GM06990 (cell line): ENCODE data around the gene CCNT1.

Source experiments
- DNase-seq: peaks from one replicate; pipeline ENCODE4 v3.0.0-alpha.2; 2011; ENCODE audit not compliant: insufficient read length; ENCODE audit errors: extremely low read depth
- H3K27me3 ChIP-seq: replicated peaks from 2 replicates; pipeline ENCODE4 v1.6.0; 2011; ENCODE audit warnings: low read length; ENCODE audit not compliant: control insufficient read depth, insufficient read depth
- H3K36me3 ChIP-seq: 2 replicates; pipeline ENCODE4 v1.5.1; 2011; ENCODE audit warnings: low read length; ENCODE audit not compliant: control insufficient read depth, insufficient read depth
- H3K4me3 ChIP-seq: replicated peaks from 2 replicates; pipeline ENCODE4 v1.5.1; 2011; ENCODE audit warnings: low read depth, mild to moderate bottlenecking, control low read depth, low read length
- TF ChIP-seq, protein P1 (sequence below): IDR thresholded peaks from 2 replicates; pipeline ENCODE4 v1.5.1; 2011; ENCODE audit warnings: low read length, control low read depth, mild to moderate bottlenecking, inconsistent platforms; ENCODE audit not compliant: insufficient read depth, poor library complexity, severe bottlenecking

Gene CCNT1

DNA sequence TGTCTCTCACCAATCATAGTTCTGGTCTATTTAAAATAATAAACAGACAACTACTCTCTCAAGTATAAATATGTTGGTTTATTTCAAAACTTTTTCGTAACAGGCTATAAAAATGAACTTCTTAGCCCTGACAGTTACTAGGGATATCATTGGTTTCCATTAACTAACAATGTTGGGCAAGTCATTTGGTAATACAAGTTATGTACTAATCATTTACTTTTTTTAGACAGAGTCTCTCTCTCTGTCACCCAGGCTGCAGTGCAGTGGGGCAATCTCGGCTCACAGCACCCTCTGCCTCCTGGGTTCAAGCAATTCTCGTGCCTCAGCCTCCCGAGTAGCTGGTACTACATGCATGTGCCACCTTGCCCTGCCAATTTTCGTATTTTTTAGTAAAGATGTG lies 19.9 kb downstream of the CCNT1 start:
- DNase-seq: no peak
- TF ChIP-seq, protein P1, sequence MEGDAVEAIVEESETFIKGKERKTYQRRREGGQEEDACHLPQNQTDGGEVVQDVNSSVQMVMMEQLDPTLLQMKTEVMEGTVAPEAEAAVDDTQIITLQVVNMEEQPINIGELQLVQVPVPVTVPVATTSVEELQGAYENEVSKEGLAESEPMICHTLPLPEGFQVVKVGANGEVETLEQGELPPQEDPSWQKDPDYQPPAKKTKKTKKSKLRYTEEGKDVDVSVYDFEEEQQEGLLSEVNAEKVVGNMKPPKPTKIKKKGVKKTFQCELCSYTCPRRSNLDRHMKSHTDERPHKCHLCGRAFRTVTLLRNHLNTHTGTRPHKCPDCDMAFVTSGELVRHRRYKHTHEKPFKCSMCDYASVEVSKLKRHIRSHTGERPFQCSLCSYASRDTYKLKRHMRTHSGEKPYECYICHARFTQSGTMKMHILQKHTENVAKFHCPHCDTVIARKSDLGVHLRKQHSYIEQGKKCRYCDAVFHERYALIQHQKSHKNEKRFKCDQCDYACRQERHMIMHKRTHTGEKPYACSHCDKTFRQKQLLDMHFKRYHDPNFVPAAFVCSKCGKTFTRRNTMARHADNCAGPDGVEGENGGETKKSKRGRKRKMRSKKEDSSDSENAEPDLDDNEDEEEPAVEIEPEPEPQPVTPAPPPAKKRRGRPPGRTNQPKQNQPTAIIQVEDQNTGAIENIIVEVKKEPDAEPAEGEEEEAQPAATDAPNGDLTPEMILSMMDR: no peak
- Histone ChIP-seq H3K4me3 (no peak overlapping the region), H3K27me3 (no peaks in the 10 kb centered on the region), H3K36me3 (peaks cover 3% of the 10 kb centered on the region)

DNA sequence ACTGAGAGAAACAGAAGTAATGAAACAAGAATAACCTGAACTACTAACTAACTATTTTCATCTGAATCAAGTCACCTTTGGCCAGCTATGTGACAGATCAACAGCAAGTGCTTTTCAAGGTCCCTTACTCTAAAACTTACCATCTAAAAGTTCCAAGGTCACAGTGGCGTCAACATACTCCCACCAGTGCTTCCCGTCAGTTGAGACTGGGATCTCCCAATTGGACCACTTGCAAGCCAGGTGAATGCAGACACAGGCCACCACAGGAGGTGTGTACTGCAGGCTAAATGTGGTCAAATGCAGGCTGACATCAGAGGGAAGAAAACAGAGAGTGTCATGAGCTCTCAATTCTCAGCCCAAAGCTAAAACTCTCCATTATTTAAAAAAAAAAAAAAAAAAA lies 20.6 kb downstream of the CCNT1 start:
- no peak for DNase-seq
- Histone ChIP-seq H3K4me3 (no peak overlapping the region), H3K36me3 (peaks cover 5% of the 10 kb centered on the region), H3K27me3 (no peaks in the 10 kb centered on the region)
- TF ChIP-seq, protein P1: no peak

DNA sequence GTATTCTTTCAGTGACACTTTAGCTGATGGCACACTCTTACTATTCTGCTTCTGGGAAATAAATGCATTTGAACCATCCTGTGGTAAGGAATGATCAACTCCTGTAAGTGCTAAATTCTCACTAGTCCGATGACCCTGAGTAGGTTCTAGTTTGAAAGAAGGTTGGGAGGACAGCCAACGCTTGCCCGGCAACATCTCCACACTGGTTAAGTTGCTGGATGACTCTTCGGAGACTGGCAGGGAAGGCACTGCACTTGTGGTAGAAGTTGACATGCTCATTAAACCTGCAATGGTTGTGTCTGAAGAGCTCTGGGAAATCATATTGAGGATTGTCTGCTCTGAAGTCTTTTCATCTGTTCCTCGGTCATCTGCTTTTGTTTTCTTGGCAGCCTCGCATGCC lies 22.5 kb downstream of the CCNT1 start:
- TF ChIP-seq, protein P1: no peak
- DNase-seq: no peak
- Histone ChIP-seq H3K27me3 (no peaks in the 10 kb centered on the region), H3K36me3 (peaks cover 6% of the 10 kb centered on the region), H3K4me3 (no peak overlapping the region)

DNA sequence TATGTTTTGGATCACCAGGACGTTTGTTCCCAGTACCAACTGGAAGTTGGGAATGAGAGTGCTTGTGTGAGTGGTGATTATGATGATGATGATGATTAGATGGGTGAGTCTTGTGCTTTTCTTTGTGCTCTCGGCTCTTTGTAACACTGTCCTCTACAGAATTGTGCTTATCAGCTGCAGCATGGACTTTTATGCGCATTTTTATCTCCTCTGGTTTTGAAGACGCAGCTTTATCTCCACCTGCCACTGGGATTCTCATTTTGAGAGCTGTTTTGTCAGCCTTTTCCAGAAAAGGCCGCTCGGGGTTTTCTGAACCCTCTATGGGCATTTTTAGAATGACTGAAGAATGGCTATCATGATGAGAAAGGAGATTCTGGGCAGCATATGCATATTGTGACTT lies 22.9 kb downstream of the CCNT1 start:
- no peak overlapping the region for H3K4me3 ChIP-seq
- no peak for DNase-seq
- H3K36me3 ChIP-seq: peaks cover 6% of the 10 kb centered on the region
- H3K27me3 ChIP-seq: no peaks in the 10 kb centered on the region
- TF ChIP-seq, protein P1: no peak

DNA sequence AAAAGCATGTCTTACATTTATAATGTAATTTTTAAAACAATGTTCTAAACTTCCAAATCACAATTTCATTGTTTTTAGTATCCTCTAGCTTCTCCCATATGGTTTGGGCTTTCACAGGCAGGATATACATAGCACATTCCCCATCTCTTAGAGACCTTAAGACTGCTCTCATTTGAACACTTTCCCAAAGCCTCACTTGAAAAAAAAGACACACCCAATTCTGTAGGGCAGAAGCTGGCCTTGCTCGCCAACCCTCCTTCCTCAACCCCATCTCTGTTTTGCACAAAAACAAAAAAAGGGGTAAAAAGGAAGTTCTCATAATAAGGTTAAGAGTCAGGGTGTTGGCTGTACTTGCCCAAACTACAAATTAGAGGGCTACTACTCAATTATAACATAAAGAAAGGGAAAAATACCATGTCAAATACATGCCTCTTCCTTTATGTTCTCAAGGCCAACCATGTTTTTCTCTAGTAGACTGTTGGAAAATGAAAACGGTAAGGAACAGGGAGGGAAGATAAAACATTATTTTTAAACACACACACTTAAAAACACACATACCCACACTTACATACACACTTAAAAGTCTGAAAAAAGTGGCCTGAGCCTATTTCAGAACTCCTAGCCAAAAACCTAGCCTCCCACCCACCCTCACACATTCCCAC lies 24.6 kb downstream of the CCNT1 start:
- TF ChIP-seq, protein P1: no peak
- H3K4me3 ChIP-seq: no peak overlapping the region
- no peak for DNase-seq
- no peaks in the 10 kb centered on the region for H3K27me3 ChIP-seq
- H3K36me3 ChIP-seq: peaks cover 6% of the 10 kb centered on the region

DNA sequence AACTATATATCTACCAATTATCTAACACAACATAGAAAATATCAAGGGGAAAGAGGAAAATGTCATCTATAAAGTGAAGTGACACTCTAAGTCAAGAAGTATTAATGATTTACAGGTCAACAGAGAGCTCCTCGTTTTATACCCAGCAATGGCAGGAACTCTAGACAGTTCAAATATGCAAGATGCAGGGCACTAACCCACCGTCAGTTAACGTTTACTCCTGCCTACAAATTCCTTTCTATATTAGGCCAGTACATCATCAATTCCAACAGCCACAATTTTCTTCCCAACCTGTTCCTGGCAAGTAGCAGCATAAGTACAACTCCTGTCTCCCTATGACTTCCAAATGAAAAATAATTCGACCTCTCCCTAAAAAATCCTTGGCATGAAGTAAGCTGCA lies 25.5 kb downstream of the CCNT1 start:
- H3K36me3 ChIP-seq: peaks cover 6% of the 10 kb centered on the region
- TF ChIP-seq, protein P1: no peak
- DNase-seq: no peak

More for the DNA sequence above, 25.5 kb downstream of the CCNT1 start:
- H3K4me3 ChIP-seq: no peak overlapping the region
- no peaks in the 10 kb centered on the region for H3K27me3 ChIP-seq
